ENCODE results near the gene APBA1.

DNA sequence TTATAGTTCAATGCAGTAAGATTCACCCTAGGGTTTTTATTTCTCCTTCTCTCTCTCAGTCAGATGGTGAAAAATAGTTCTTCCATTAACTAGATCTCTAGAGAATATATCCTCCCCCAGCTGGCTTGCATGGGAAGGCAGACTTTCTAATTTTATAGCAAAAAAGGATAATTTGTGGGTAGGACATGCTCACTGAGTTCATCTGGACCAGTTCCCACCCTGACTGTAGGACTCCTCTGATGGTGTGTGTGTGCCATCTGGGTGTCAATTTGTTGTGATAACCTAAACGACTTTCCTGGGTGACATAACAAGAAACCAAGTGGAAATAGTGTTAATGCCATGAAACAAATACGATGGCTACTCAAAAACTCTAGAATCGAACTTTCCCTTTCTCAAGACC is 44.9 kb downstream of the APBA1 start:
- TF ChIP-seq, protein P1, sequence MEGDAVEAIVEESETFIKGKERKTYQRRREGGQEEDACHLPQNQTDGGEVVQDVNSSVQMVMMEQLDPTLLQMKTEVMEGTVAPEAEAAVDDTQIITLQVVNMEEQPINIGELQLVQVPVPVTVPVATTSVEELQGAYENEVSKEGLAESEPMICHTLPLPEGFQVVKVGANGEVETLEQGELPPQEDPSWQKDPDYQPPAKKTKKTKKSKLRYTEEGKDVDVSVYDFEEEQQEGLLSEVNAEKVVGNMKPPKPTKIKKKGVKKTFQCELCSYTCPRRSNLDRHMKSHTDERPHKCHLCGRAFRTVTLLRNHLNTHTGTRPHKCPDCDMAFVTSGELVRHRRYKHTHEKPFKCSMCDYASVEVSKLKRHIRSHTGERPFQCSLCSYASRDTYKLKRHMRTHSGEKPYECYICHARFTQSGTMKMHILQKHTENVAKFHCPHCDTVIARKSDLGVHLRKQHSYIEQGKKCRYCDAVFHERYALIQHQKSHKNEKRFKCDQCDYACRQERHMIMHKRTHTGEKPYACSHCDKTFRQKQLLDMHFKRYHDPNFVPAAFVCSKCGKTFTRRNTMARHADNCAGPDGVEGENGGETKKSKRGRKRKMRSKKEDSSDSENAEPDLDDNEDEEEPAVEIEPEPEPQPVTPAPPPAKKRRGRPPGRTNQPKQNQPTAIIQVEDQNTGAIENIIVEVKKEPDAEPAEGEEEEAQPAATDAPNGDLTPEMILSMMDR (IDR thresholded peaks at IDR 0.05; ENCODE audit: borderline replicate concordance, extremely low read depth, low read length, poor library complexity, severe bottlenecking) = no peak
- TF ChIP-seq EZH2 (IDR thresholded peaks at IDR 0.05; ENCODE audit: borderline replicate concordance, low read depth, low read length, severe bottlenecking) = no peak
